IMR-90 (cell line): Measurements from ENCODE around the gene OPTN.

ENCODE experiments used
- CEBPB ChIP-seq: IDR thresholded peaks from 2 replicates; pipeline ENCODE4 v1.6.1; 2012; ENCODE audit warnings: low read depth, low read length, improper control_type of control experiment
- CHD1 ChIP-seq: IDR thresholded peaks from 2 replicates; pipeline ENCODE4 v1.6.1; 2012; ENCODE audit warnings: low read depth, low read length, improper control_type of control experiment
- CTCF ChIP-seq: conservative IDR thresholded peaks from 2 replicates; pipeline ENCODE4 v1.5.1; 2012; ENCODE audit warnings: mild to moderate bottlenecking, low read depth, low read length, improper control_type of control experiment
- MXI1 ChIP-seq: IDR thresholded peaks from 2 replicates; pipeline ENCODE4 v1.6.1; 2012; ENCODE audit warnings: low read depth, mild to moderate bottlenecking, low read length, moderate library complexity, borderline replicate concordance
- POLR2A ChIP-seq: IDR thresholded peaks from 2 replicates; pipeline ENCODE4 v1.6.1; 2012; ENCODE audit warnings: mild to moderate bottlenecking, low read depth, low read length

GRCh38 chr10:13090289-13090688 lies 9.7 kb upstream of the OPTN start:
- TF ChIP-seq CTCF (no peak), CEBPB (no peak), POLR2A (no peak), CHD1 (no peak), MXI1 (no peak)
